Duodenal mucosa (tissue), 2 donors: ENCODE data around the gene TAS1R2.
"Not testable (repeated sequence)": the region's sequence is repeated elsewhere in the genome, so short reads cannot be mapped to it uniquely, and the experiment has no call there.

Experiments used
- H3K27ac ChIP-seq: one replicate; pipeline ENCODE4 v1.7.0; 2013; ENCODE audit warnings: low read depth, low read length
- H3K27me3 ChIP-seq, 2 donors: one replicate each; pipeline ENCODE4 v1.7.0; 2013; ENCODE audit warnings: low read length in 2 of 2, control low read depth in 1 of 2; ENCODE audit not compliant: insufficient read depth in 2 of 2, control insufficient read depth in 1 of 2
- H3K36me3 ChIP-seq, 2 donors: one replicate each; pipeline ENCODE4 v1.7.0; 2013; ENCODE audit warnings: low read length in 2 of 2, control low read depth in 1 of 2; ENCODE audit not compliant: insufficient read depth in 2 of 2, control insufficient read depth in 1 of 2
- H3K4me1 ChIP-seq, 2 donors: one replicate each; pipeline ENCODE4 v1.7.0; 2013; ENCODE audit warnings: low read length in 2 of 2, control low read depth in 1 of 2; ENCODE audit not compliant: insufficient read depth in 2 of 2, control insufficient read depth in 1 of 2
- H3K4me3 ChIP-seq, 2 donors: one replicate each; pipeline ENCODE4 v1.7.0; 2013; ENCODE audit warnings: low read length in 2 of 2, low read depth in 1 of 2
- H3K9ac ChIP-seq, 2 donors: one replicate each; pipeline ENCODE4 v1.7.0; 2013; ENCODE audit warnings: low read length in 2 of 2, low read depth in 1 of 2
- H3K9me3 ChIP-seq, 2 donors: one replicate each; pipeline ENCODE4 v1.7.0; 2013; ENCODE audit warnings: low read length in 2 of 2, control low read depth in 1 of 2; ENCODE audit not compliant: control insufficient read depth in 1 of 2

Gene TAS1R2

GRCh38 chr1:18855573-18855972, 3.9 kb downstream of the TAS1R2 start:
- H3K9me3 ChIP-seq = no peaks in the 10 kb centered on the region
- no peak overlapping the region for H3K4me3 ChIP-seq
- H3K36me3 ChIP-seq = no peaks in the 10 kb centered on the region
- no peak overlapping the region for H3K27ac ChIP-seq
- no peaks in the 10 kb centered on the region for H3K4me1 ChIP-seq
- no peaks in the 10 kb centered on the region for H3K27me3 ChIP-seq
- H3K9ac ChIP-seq = no peak overlapping the region

- H3K9me3 ChIP-seq = no peaks in the 10 kb centered on the region
- no peak overlapping the region for H3K27ac ChIP-seq
- no peak overlapping the region for H3K9ac ChIP-seq
- H3K36me3 ChIP-seq = no peaks in the 10 kb centered on the region
- no peaks in the 10 kb centered on the region for H3K27me3 ChIP-seq
- no peak overlapping the region for H3K4me3 ChIP-seq
- no peaks in the 10 kb centered on the region for H3K4me1 ChIP-seq
Observed at GRCh38 chr1:18854331-18855025, 5.0 kb downstream of the TAS1R2 start.

DNA sequence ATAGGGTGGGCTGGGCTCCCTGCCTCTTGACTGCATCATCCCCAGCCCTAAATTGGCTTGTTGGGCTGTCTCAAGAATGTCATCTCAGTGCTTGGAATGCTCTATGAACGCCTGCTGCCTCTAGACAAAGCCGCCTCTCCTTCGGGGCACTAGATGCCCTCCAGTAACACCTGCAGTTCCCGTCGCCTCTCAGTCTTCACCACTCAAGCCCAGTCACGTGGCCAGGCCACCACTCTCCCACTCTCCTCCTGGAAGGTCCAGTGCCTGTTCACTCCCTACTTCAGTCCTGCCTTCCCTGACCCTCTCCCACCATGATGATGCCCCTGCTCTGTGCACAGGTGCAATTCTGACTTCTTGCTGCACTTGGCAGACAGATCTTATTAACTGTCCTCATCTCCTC, 7.0 kb downstream of the TAS1R2 start:
- no peaks in the 10 kb centered on the region for H3K27me3 ChIP-seq

GRCh38 chr1:18849261-18849711, 10.2 kb downstream of the TAS1R2 start:
- Histone ChIP-seq H3K9me3 (no peaks in the 10 kb centered on the region), H3K4me1 (no peaks in the 10 kb centered on the region), H3K4me3 (no peak overlapping the region), H3K9ac (no peak overlapping the region), H3K27ac (no peak overlapping the region), H3K27me3 (peaks cover 5 to 7% of the 10 kb centered on the region in 2 donors), H3K36me3 (no peaks in the 10 kb centered on the region)

More for the DNA sequence above, 7.0 kb downstream of the TAS1R2 start:
- H3K9me3 ChIP-seq = no peaks in the 10 kb centered on the region
- no peaks in the 10 kb centered on the region for H3K36me3 ChIP-seq
- H3K4me1 ChIP-seq = no peaks in the 10 kb centered on the region
- no peak overlapping the region for H3K4me3 ChIP-seq
- H3K27ac ChIP-seq = no peak overlapping the region
- H3K9ac ChIP-seq = no peak overlapping the region

DNA sequence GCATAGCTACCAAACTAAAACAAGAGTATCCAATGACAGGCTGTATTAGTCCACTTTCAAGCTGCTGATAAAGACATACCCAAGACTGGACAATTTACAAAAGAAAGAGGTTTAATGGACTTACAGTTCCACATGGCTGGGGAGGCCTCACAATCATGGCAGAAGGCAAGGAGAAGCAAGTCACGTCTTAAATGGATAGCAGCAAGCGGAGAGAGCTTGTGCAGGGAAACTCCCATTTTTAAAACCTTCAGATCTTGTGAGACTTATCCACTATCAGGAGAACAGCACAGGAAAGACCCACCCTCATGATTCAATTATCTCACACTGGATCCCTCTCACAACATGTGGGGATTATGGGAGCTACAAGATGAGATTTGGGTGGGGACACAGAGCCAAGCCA, 11.7 kb downstream of the TAS1R2 start:
- H3K9me3 ChIP-seq, H3K36me3 ChIP-seq, H3K27ac ChIP-seq, H3K4me1 ChIP-seq, H3K4me3 ChIP-seq, H3K27me3 ChIP-seq, H3K9ac ChIP-seq: not testable (repeated sequence)

DNA sequence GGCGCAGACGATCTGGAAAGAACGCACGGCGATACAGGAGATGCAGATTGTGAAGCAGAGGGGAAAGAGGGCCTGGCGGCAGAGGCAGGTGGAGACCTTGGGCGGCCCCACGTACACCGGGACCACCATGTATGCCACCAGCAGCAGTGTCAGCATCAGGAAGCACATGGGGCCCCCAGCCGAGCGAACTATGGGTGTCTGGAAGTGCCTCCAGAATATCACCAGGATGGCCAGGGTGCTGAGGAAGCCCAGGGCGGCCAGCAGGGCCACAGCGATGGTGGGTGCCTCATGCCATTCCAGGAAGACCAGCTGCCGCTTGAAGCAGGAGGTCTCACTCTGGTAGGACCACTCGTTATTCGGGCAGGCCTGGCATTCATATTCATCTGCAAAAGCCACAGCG, 19.3 kb downstream of the TAS1R2 start:
- H3K27ac ChIP-seq = no peak overlapping the region
- no peaks in the 10 kb centered on the region for H3K9me3 ChIP-seq
- no peaks in the 10 kb centered on the region for H3K36me3 ChIP-seq
- H3K9ac ChIP-seq = no peak overlapping the region
- no peak overlapping the region for H3K4me3 ChIP-seq
- peaks cover 0 to 9% of the 10 kb centered on the region in 2 donors for H3K27me3 ChIP-seq
- no peaks in the 10 kb centered on the region for H3K4me1 ChIP-seq

GRCh38 chr1:18836654-18837053, 22.8 kb downstream of the TAS1R2 start:
- Histone ChIP-seq H3K27ac (no peak overlapping the region), H3K9ac (no peak overlapping the region), H3K4me3 (no peak overlapping the region), H3K4me1 (no peaks in the 10 kb centered on the region), H3K36me3 (no peaks in the 10 kb centered on the region), H3K27me3 (peaks cover 3 to 19% of the 10 kb centered on the region in 2 donors), H3K9me3 (no peaks in the 10 kb centered on the region)

DNA sequence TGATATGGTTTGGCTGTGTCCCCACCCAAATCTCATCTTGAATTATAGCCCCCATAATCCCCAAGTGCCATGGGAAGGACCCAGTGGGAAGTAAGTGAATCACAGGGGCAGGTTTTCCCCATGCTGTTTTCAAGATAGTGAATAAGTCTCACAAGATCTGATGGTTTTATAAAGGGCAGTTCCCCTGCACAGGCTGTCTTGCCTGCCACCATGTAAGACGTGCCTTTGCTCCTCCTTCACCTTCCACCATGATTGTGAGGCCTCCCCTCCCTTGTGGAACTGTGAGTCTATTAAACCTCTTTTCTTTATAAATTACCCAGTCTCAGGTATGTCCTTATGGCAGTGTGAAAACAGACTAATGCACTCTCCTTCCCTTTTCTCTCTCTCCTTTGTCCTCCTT, 27.1 kb downstream of the TAS1R2 start:
- not testable (repeated sequence) for H3K9me3 ChIP-seq, H3K4me1 ChIP-seq, H3K36me3 ChIP-seq, H3K9ac ChIP-seq, H3K4me3 ChIP-seq, H3K27ac ChIP-seq
- H3K27me3 ChIP-seq = peaks cover 3 to 19% of the 10 kb centered on the region in 2 donors

DNA sequence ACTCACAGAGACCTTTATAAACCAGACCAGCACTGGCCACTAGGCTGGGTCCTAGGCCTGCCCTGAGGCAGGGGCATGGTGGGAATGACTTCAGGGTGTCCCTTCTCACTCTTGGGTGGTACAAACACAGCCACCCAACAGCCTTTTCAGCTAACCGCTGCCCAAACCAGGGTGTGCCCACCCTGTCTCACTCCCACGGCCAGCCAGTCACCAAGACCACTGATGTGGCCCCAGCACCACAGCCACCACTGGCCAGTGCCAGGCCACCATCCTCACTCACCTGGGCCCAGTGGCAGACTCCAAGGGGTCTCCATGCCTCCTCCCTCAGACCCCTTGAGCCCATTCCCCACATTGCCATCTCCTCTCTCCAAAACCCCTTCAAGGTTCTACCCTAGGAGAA, 27.8 kb downstream of the TAS1R2 start:
- Histone ChIP-seq H3K27ac (no peak overlapping the region), H3K36me3 (no peaks in the 10 kb centered on the region), H3K27me3 (peaks cover 9 to 16% of the 10 kb centered on the region in 2 donors), H3K9me3 (no peaks in the 10 kb centered on the region), H3K9ac (no peak overlapping the region), H3K4me3 (no peak overlapping the region), H3K4me1 (no peaks in the 10 kb centered on the region)

GRCh38 chr1:18830596-18830995, 28.9 kb downstream of the TAS1R2 start:
- Histone ChIP-seq H3K27me3 (peaks cover 12 to 19% of the 10 kb centered on the region in 2 donors), H3K36me3 (no peaks in the 10 kb centered on the region)

More at GRCh38 chr1:18830596-18830995, 28.9 kb downstream of the TAS1R2 start:
- no peak overlapping the region for H3K9ac ChIP-seq
- no peak overlapping the region for H3K4me3 ChIP-seq
- no peak overlapping the region for H3K27ac ChIP-seq
- H3K9me3 ChIP-seq = no peaks in the 10 kb centered on the region
- no peaks in the 10 kb centered on the region for H3K4me1 ChIP-seq
